ENCODE data around the gene SLC13A4.

- TF ChIP-seq CTCF (IDR thresholded peaks at IDR 0.05): no peak
- TF ChIP-seq POLR2AphosphoS5 (IDR thresholded peaks at IDR 0.05; ENCODE audit: insufficient read depth in 1 of 2, low read depth in 1 of 2): no peak
- TF ChIP-seq POLR2A (IDR thresholded peaks at IDR 0.05): no peak
Observed at GRCh38 chr7:135716677-135717238, 11.2 kb downstream of the SLC13A4 start.
